ENCODE data around the gene ZG16B. TPM values are rescaled to one million over a fixed set of nuclear protein-coding genes. Genes with fewer than 3 reads are reported as not detected.

The ZG16B gene
- total RNA-seq, 1 experiment from 2014 or later, result 2.3 TPM

DNA sequence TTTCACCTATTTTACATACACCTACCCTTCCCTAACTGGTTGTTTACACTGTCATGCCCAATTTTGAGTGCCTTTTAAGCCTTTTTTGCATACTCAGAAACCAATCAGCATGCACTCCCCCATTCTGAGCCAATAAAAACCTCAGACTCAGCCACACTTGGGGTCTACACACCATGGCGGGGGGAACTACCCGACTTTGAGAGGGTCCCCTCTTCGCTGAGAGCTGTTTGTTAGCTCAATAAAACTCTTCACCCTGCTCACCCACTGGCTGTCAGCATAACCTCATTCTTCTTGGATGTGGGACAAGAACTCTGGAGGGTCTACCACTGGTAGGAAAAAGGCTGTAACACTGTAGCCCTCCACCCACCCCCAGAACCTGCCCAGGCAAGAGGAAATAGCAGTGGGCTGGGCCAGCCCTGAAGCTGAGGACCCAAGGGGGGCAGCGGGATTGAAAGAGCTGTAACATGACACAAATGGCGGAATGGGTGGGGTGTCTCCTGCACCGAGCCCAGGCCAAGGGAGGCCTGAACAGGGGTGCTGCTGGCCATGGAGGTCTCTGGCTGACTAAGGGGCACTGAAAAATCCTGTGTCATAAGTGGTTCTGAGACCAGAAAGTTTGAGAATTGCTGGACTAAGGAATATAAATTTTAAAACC is 49.9 kb downstream of the ZG16B start:
- Histone ChIP-seq H3K4me3 (replicated peaks in 1 of 2; ENCODE audit: low read depth in 1 of 2, low read length in 2 of 2) (no peak overlapping the region), H3K36me3 (ENCODE audit: control insufficient read depth in 1 of 2, insufficient read depth in 2 of 2, low read length in 2 of 2) (no peaks in the 10 kb centered on the region), H3K27me3 (ENCODE audit: insufficient read depth, low read length) (no peaks in the 10 kb centered on the region), H3K9ac (ENCODE audit: low read length) (no peak overlapping the region), H2AFZ (ENCODE audit: low read depth, low read length, poor library complexity, severe bottlenecking) (no peak overlapping the region), H3K27ac (ENCODE audit: low read depth, low read length) (no peak overlapping the region), H3K9me3 (ENCODE audit: control insufficient read depth in 1 of 2, insufficient read depth in 1 of 2, low read depth in 1 of 2, low read length in 2 of 2) (peaks cover 0 to 7% of the 10 kb centered on the region in 2 experiments; a peak in 1 of 4 replicates), H3K4me1 (ENCODE audit: control insufficient read depth in 1 of 2, insufficient read depth in 2 of 2, low read length in 2 of 2) (peaks cover 9 to 22% of the 10 kb centered on the region in 2 experiments), H3K4me2 (ENCODE audit: low read length) (no peak overlapping the region), H4K20me1 (ENCODE audit: insufficient read depth) (no peaks in the 10 kb centered on the region), H3K79me2 (ENCODE audit: insufficient read depth, low read length) (peaks cover 14% of the 10 kb centered on the region; the same call in 1 of the 2 replicates), H3K9me2 (ENCODE audit: insufficient read depth) (no peaks in the 10 kb centered on the region)
- ChIA-PET RAD21 (ENCODE audit: low non-redundant PET in 1 of 2, low total read pairs in 2 of 2, uncharacterized antibody in 2 of 2, unreplicated experiment in 2 of 2) (no interaction called here), POLR2A (no interaction called here), CTCF (interaction anchor here (1.1 kb wide), 1 partner anchor 12 kb away, joined by 4 read pairs; no protein-coding TSS in a partner anchor)
- no TSS peak for BruUV-seq (replicated peaks)
- 0 out of 2 replicates have a peak, but pooled peaks have one; percentile 4 for TF ChIP-seq CBX3 (IDR thresholded peaks at IDR 0.05; ENCODE audit: low read depth)
- no peak for TF ChIP-seq ELF1 (IDR thresholded peaks at IDR 0.05; ENCODE audit: borderline replicate concordance, low read depth)
- DNase-seq (ENCODE audit: low read depth, low spot score) (no peak), ATAC-seq (no peak)
- intact Hi-C loops (cut with micrococcal nuclease), result no loop called here

Other genes with a start within 250 kb of the ZG16B start
- 42.1 TPM for gene KCTD5, start 147.8 kb upstream of the ZG16B start, total RNA-seq (2021; ENCODE audit: unreplicated experiment)
- 3.3 TPM for gene PRSS27, start 110.1 kb upstream of the ZG16B start, total RNA-seq (2021; ENCODE audit: unreplicated experiment)
- 541 TPM for gene SRRM2, start 77.7 kb upstream of the ZG16B start, total RNA-seq (2021; ENCODE audit: unreplicated experiment)
- gene ELOB, start 53.0 kb upstream of the ZG16B start, total RNA-seq (2021; ENCODE audit: unreplicated experiment), result 239 TPM
- not detected for gene PRSS33, start 42.7 kb upstream of the ZG16B start, total RNA-seq (2021; ENCODE audit: unreplicated experiment)
- not detected for gene PRSS41, start 31.8 kb upstream of the ZG16B start, total RNA-seq (2021; ENCODE audit: unreplicated experiment)
- gene PRSS21, start 13.1 kb upstream of the ZG16B start, total RNA-seq (2021; ENCODE audit: unreplicated experiment), result 0.39 TPM
- gene PRSS22, start 27.9 kb downstream of the ZG16B start, total RNA-seq (2021; ENCODE audit: unreplicated experiment), result 20.2 TPM
- gene FLYWCH2, start 52.9 kb downstream of the ZG16B start, total RNA-seq (2021; ENCODE audit: unreplicated experiment), result 33.7 TPM
- 66.6 TPM for gene FLYWCH1, start 81.6 kb downstream of the ZG16B start, total RNA-seq (2021; ENCODE audit: unreplicated experiment)
- gene KREMEN2, start 134.0 kb downstream of the ZG16B start, total RNA-seq (2021; ENCODE audit: unreplicated experiment), result 14.1 TPM
- 45.6 TPM for gene PAQR4, start 139.0 kb downstream of the ZG16B start, total RNA-seq (2021; ENCODE audit: unreplicated experiment)
- gene PKMYT1, start 150.1 kb downstream of the ZG16B start, total RNA-seq (2021; ENCODE audit: unreplicated experiment), result 104 TPM
- 0.76 TPM for gene CLDN9, start 182.6 kb downstream of the ZG16B start, total RNA-seq (2021; ENCODE audit: unreplicated experiment)
- gene CLDN6, start 187.9 kb downstream of the ZG16B start, total RNA-seq (2021; ENCODE audit: unreplicated experiment), result 0.49 TPM
- gene TNFRSF12A, start 190.1 kb downstream of the ZG16B start, total RNA-seq (2021; ENCODE audit: unreplicated experiment), result 188 TPM
- 60.0 TPM for gene HCFC1R1, start 193.6 kb downstream of the ZG16B start, total RNA-seq (2021; ENCODE audit: unreplicated experiment)
- 62.9 TPM for gene THOC6, start 193.7 kb downstream of the ZG16B start, total RNA-seq (2021; ENCODE audit: unreplicated experiment)
- 21.3 TPM for gene BICDL2, start 206.6 kb downstream of the ZG16B start, total RNA-seq (2021; ENCODE audit: unreplicated experiment)
- 2.5 TPM for gene MMP25, start 216.3 kb downstream of the ZG16B start, total RNA-seq (2021; ENCODE audit: unreplicated experiment)
- gene IL32, start 235.3 kb downstream of the ZG16B start, total RNA-seq (2021; ENCODE audit: unreplicated experiment), result 13.7 TPM